DOHH2 (cell line): ENCODE data around the gene LILRB2.
"Not testable (repeated sequence)": the region's sequence is repeated elsewhere in the genome, so short reads cannot be mapped to it uniquely, and the experiment has no call there.

Experiments
- CTCF ChIP-seq: fragments of 200-600 bp; sonication (generic); IDR thresholded peaks from one replicate; pipeline ENCODE4 v1.5.1; 2014; ENCODE audit warnings: antibody characterized with exemption, mild to moderate bottlenecking, low read depth, low read length; ENCODE audit not compliant: poor library complexity, severe bottlenecking
- EZH2phosphoT487 ChIP-seq: fragments of 200-600 bp; sonication (generic); IDR thresholded peaks from 2 replicates; pipeline ENCODE4 v1.6.1; 2017; ENCODE audit warnings: borderline replicate concordance, mild to moderate bottlenecking, antibody characterized with exemption, low read length, moderate library complexity, mixed read lengths

- TF ChIP-seq CTCF, EZH2phosphoT487: not testable (repeated sequence)
Measured at GRCh38 chr19:54278056-54278455, 2.9 kb downstream of the LILRB2 start.
